Measurements from ENCODE around the gene GPC5.
A peak's percentile ranks its signal among the peaks of the same experiment; 100 is the strongest.

The GPC5 gene

GRCh38 chr13:91567485-91568207 lies 169.2 kb downstream of the GPC5 start:
- ChIA-PET POLR2A (no interaction called here), CTCF (no interaction called here)
- DNase-seq (ENCODE audit: extremely low spot score) = no peak
- no peak for TF ChIP-seq CTBP1 (IDR thresholded peaks at IDR 0.05; ENCODE audit: borderline replicate concordance)
- no peak for TF ChIP-seq ELF4 (IDR thresholded peaks at IDR 0.05)
- no peak for TF ChIP-seq ZNF384 (IDR thresholded peaks at IDR 0.05)
- TF ChIP-seq NFRKB (IDR thresholded peaks at IDR 0.05) = no peak
- TF ChIP-seq SUZ12 (IDR thresholded peaks at IDR 0.05) = no peak
- TF ChIP-seq HDGF (IDR thresholded peaks at IDR 0.05; ENCODE audit: borderline replicate concordance) = no peak
- TF ChIP-seq LEF1 (IDR thresholded peaks at IDR 0.05; ENCODE audit: borderline replicate concordance) = no peak
- TF ChIP-seq L3MBTL2 (conservative IDR thresholded peaks at IDR 0.05) = no peak
- TF ChIP-seq FOXM1 (IDR thresholded peaks at IDR 0.05; ENCODE audit: borderline replicate concordance) = no peak
- no peak for TF ChIP-seq BHLHE40 (IDR thresholded peaks at IDR 0.05; ENCODE audit: borderline replicate concordance)
- no peak for TF ChIP-seq FOXA1 (IDR thresholded peaks at IDR 0.05)
- no peak for TF ChIP-seq SP1 (IDR thresholded peaks at IDR 0.05)
- no peak for TF ChIP-seq TARDBP (IDR thresholded peaks at IDR 0.05)

- CTCF ChIA-PET = no interaction called here
- TF ChIP-seq SUZ12 (IDR thresholded peaks at IDR 0.05) = no peak
- no peak for TF ChIP-seq FOXA1 (IDR thresholded peaks at IDR 0.05)
- no peak for TF ChIP-seq TARDBP (IDR thresholded peaks at IDR 0.05)
- no peak for TF ChIP-seq FOXM1 (IDR thresholded peaks at IDR 0.05; ENCODE audit: borderline replicate concordance)
- TF ChIP-seq CTBP1 (IDR thresholded peaks at IDR 0.05; ENCODE audit: borderline replicate concordance) = no peak
- POLR2A ChIA-PET = no interaction called here
- DNase-seq (ENCODE audit: extremely low spot score) = no peak
Observed at GRCh38 chr13:91571681-91572080, 173.3 kb downstream of the GPC5 start.

GRCh38 chr13:91572439-91572838 lies 174.0 kb downstream of the GPC5 start:
- CTCF ChIA-PET = no interaction called here
- POLR2A ChIA-PET = no interaction called here
- TF ChIP-seq TARDBP (IDR thresholded peaks at IDR 0.05) (no peak), BHLHE40 (IDR thresholded peaks at IDR 0.05; ENCODE audit: borderline replicate concordance) (no peak), FOXA1 (IDR thresholded peaks at IDR 0.05) (no peak), NFRKB (IDR thresholded peaks at IDR 0.05) (no peak), L3MBTL2 (conservative IDR thresholded peaks at IDR 0.05) (no peak)
- no peak for DNase-seq (ENCODE audit: extremely low spot score)

GRCh38 chr13:91572944-91573598 lies 174.7 kb downstream of the GPC5 start:
- TF ChIP-seq L3MBTL2 (conservative IDR thresholded peaks at IDR 0.05) = no peak
- TF ChIP-seq CTBP1 (IDR thresholded peaks at IDR 0.05; ENCODE audit: borderline replicate concordance) = no peak
- no peak for TF ChIP-seq ELF4 (IDR thresholded peaks at IDR 0.05)
- no peak for TF ChIP-seq NFRKB (IDR thresholded peaks at IDR 0.05)
- TF ChIP-seq FOXM1 (IDR thresholded peaks at IDR 0.05; ENCODE audit: borderline replicate concordance) = no peak
- no peak for TF ChIP-seq SP1 (IDR thresholded peaks at IDR 0.05)
- TF ChIP-seq BHLHE40 (IDR thresholded peaks at IDR 0.05; ENCODE audit: borderline replicate concordance) = no peak
- ChIA-PET CTCF (no interaction called here), POLR2A (no interaction called here)
- DNase-seq (ENCODE audit: extremely low spot score) = no peak

- TF ChIP-seq ARNT (IDR thresholded peaks at IDR 0.05) = no peak
- TF ChIP-seq CTBP1 (IDR thresholded peaks at IDR 0.05; ENCODE audit: borderline replicate concordance) = no peak
- no peak for TF ChIP-seq BHLHE40 (IDR thresholded peaks at IDR 0.05; ENCODE audit: borderline replicate concordance)
- TF ChIP-seq L3MBTL2 (conservative IDR thresholded peaks at IDR 0.05) = no peak
- no peak for TF ChIP-seq SP1 (IDR thresholded peaks at IDR 0.05)
- no peak for TF ChIP-seq LEF1 (IDR thresholded peaks at IDR 0.05; ENCODE audit: borderline replicate concordance)
- CTCF ChIA-PET = no interaction called here
- POLR2A ChIA-PET = no interaction called here
- no peak for DNase-seq (ENCODE audit: extremely low spot score)
Observed at GRCh38 chr13:91574766-91575165, 176.3 kb downstream of the GPC5 start.

GRCh38 chr13:91576590-91576989 lies 178.2 kb downstream of the GPC5 start:
- TF ChIP-seq FOXM1 (IDR thresholded peaks at IDR 0.05; ENCODE audit: borderline replicate concordance) (no peak), SUZ12 (IDR thresholded peaks at IDR 0.05) (no peak), ELF4 (IDR thresholded peaks at IDR 0.05) (no peak), FOXK2 (IDR thresholded peaks at IDR 0.05) (no peak), CTBP1 (IDR thresholded peaks at IDR 0.05; ENCODE audit: borderline replicate concordance) (no peak), NFRKB (IDR thresholded peaks at IDR 0.05) (no peak), HDGF (IDR thresholded peaks at IDR 0.05; ENCODE audit: borderline replicate concordance) (no peak), TARDBP (IDR thresholded peaks at IDR 0.05) (no peak), ARNT (IDR thresholded peaks at IDR 0.05) (no peak)
- ChIA-PET POLR2A (no interaction called here), CTCF (interaction anchor here (0.6 to 1.1 kb wide), 3 partner anchors 11 to 238 kb away, joined by 4 to 5 read pairs (median 4); no protein-coding TSS in a partner anchor)
- DNase-seq (ENCODE audit: extremely low spot score) = peak; percentile 60

GRCh38 chr13:91579320-91579719 lies 180.9 kb downstream of the GPC5 start:
- ChIA-PET POLR2A (no interaction called here), CTCF (no interaction called here)

More at GRCh38 chr13:91579320-91579719, 180.9 kb downstream of the GPC5 start:
- TF ChIP-seq FOXK2 (IDR thresholded peaks at IDR 0.05) = no peak
- TF ChIP-seq FOXM1 (IDR thresholded peaks at IDR 0.05; ENCODE audit: borderline replicate concordance) = no peak
- no peak for TF ChIP-seq TARDBP (IDR thresholded peaks at IDR 0.05)
- no peak for TF ChIP-seq FOXA1 (IDR thresholded peaks at IDR 0.05)
- no peak for TF ChIP-seq SUZ12 (IDR thresholded peaks at IDR 0.05)
- TF ChIP-seq PKNOX1 (IDR thresholded peaks at IDR 0.05) = no peak
- no peak for TF ChIP-seq ZNF384 (IDR thresholded peaks at IDR 0.05)
- TF ChIP-seq SP1 (IDR thresholded peaks at IDR 0.05) = no peak
- no peak for DNase-seq (ENCODE audit: extremely low spot score)

Measured in HEK293T (cell line).